ENCODE results near the gene ZAR1L.

The ZAR1L gene

GRCh38 chr13:32298695-32299094 lies 16.5 kb downstream of the ZAR1L start:
- TF ChIP-seq EZH2phosphoT487 (IDR thresholded peaks at IDR 0.05; ENCODE audit: borderline replicate concordance) (no peak), CTCF (conservative IDR thresholded peaks at IDR 0.05; ENCODE audit: low read length) (no peak)
- H3K9me3 ChIP-seq (ENCODE audit: insufficient read depth, low read depth, low read length), result no peaks in the 10 kb centered on the region
- H3K9ac ChIP-seq (ENCODE audit: low read depth, low read length, poor library complexity, severe bottlenecking), result no peak overlapping the region
- no peaks in the 10 kb centered on the region for H3F3A ChIP-seq (ENCODE audit: low read depth)
- no peaks in the 10 kb centered on the region for H4K20me1 ChIP-seq (ENCODE audit: insufficient read depth, low read length, poor library complexity, severe bottlenecking)
- H3K4me2 ChIP-seq (ENCODE audit: low read depth, low read length, poor library complexity, severe bottlenecking), result no peak overlapping the region
- H3K4me1 ChIP-seq (ENCODE audit: insufficient read depth, low read length, poor library complexity, severe bottlenecking), result peaks cover 4% of the 10 kb centered on the region
- H2AFZ ChIP-seq (ENCODE audit: low read length), result no peak overlapping the region
- H3K4me3 ChIP-seq (ENCODE audit: low read length, poor library complexity, severe bottlenecking), result no peak overlapping the region
- peaks cover 71% of the 10 kb centered on the region for H3K27me3 ChIP-seq (ENCODE audit: insufficient read depth, low read length, poor library complexity, severe bottlenecking)
- H3K36me3 ChIP-seq (ENCODE audit: insufficient read depth, low read length), result no peaks in the 10 kb centered on the region
- no peaks in the 10 kb centered on the region for H3K9me2 ChIP-seq (replicated peaks; ENCODE audit: low read depth, low read length)
- no peaks in the 10 kb centered on the region for H3K79me2 ChIP-seq (ENCODE audit: insufficient read depth, low read length)

GRCh38 chr13:32297206-32297605 lies 18.0 kb downstream of the ZAR1L start:
- Histone ChIP-seq H3K4me2 (ENCODE audit: low read depth, low read length, poor library complexity, severe bottlenecking) (no peak overlapping the region), H2AFZ (ENCODE audit: low read length) (no peak overlapping the region), H3K79me2 (ENCODE audit: insufficient read depth, low read length) (no peaks in the 10 kb centered on the region), H3K4me3 (ENCODE audit: low read length, poor library complexity, severe bottlenecking) (no peak overlapping the region), H3K4me1 (ENCODE audit: insufficient read depth, low read length, poor library complexity, severe bottlenecking) (peaks cover 4% of the 10 kb centered on the region), H3K27me3 (ENCODE audit: insufficient read depth, low read length, poor library complexity, severe bottlenecking) (peaks cover 71% of the 10 kb centered on the region), H3K9me2 (replicated peaks; ENCODE audit: low read depth, low read length) (no peaks in the 10 kb centered on the region), H3K9ac (ENCODE audit: low read depth, low read length, poor library complexity, severe bottlenecking) (no peak overlapping the region), H3F3A (ENCODE audit: low read depth) (no peaks in the 10 kb centered on the region), H4K20me1 (ENCODE audit: insufficient read depth, low read length, poor library complexity, severe bottlenecking) (no peaks in the 10 kb centered on the region), H3K9me3 (ENCODE audit: insufficient read depth, low read depth, low read length) (no peaks in the 10 kb centered on the region), H3K36me3 (ENCODE audit: insufficient read depth, low read length) (no peaks in the 10 kb centered on the region)
- TF ChIP-seq CTCF (conservative IDR thresholded peaks at IDR 0.05; ENCODE audit: low read length), result no peak
- TF ChIP-seq EZH2phosphoT487 (IDR thresholded peaks at IDR 0.05; ENCODE audit: borderline replicate concordance), result no peak

- Histone ChIP-seq H3K36me3 (ENCODE audit: insufficient read depth, low read length) (no peaks in the 10 kb centered on the region), H2AFZ (ENCODE audit: low read length) (no peak overlapping the region), H3K4me2 (ENCODE audit: low read depth, low read length, poor library complexity, severe bottlenecking) (no peak overlapping the region)
Measured at GRCh38 chr13:32285633-32285965, 29.6 kb downstream of the ZAR1L start.

More at GRCh38 chr13:32285633-32285965, 29.6 kb downstream of the ZAR1L start:
- Histone ChIP-seq H3K9ac (ENCODE audit: low read depth, low read length, poor library complexity, severe bottlenecking) (no peak overlapping the region), H4K20me1 (ENCODE audit: insufficient read depth, low read length, poor library complexity, severe bottlenecking) (no peaks in the 10 kb centered on the region), H3K4me3 (ENCODE audit: low read length, poor library complexity, severe bottlenecking) (no peak overlapping the region), H3K9me3 (ENCODE audit: insufficient read depth, low read depth, low read length) (no peaks in the 10 kb centered on the region), H3F3A (ENCODE audit: low read depth) (no peaks in the 10 kb centered on the region), H3K27me3 (ENCODE audit: insufficient read depth, low read length, poor library complexity, severe bottlenecking) (no peaks in the 10 kb centered on the region), H3K79me2 (ENCODE audit: insufficient read depth, low read length) (no peaks in the 10 kb centered on the region), H3K9me2 (replicated peaks; ENCODE audit: low read depth, low read length) (no peaks in the 10 kb centered on the region), H3K4me1 (ENCODE audit: insufficient read depth, low read length, poor library complexity, severe bottlenecking) (no peaks in the 10 kb centered on the region)
- no peak for TF ChIP-seq CTCF (conservative IDR thresholded peaks at IDR 0.05; ENCODE audit: low read length)
- no peak for TF ChIP-seq EZH2phosphoT487 (IDR thresholded peaks at IDR 0.05; ENCODE audit: borderline replicate concordance)

All from Loucy (cell line).